ENCODE data around the gene FGD2. TPM values are rescaled to one million over a fixed set of nuclear protein-coding genes. Genes with fewer than 3 reads are reported as not detected.
A peak's percentile ranks its signal among the peaks of the same experiment; 100 is the strongest.

FGD2 gene
- total RNA-seq, 1 donor from 2014 or later = not detected

DNA sequence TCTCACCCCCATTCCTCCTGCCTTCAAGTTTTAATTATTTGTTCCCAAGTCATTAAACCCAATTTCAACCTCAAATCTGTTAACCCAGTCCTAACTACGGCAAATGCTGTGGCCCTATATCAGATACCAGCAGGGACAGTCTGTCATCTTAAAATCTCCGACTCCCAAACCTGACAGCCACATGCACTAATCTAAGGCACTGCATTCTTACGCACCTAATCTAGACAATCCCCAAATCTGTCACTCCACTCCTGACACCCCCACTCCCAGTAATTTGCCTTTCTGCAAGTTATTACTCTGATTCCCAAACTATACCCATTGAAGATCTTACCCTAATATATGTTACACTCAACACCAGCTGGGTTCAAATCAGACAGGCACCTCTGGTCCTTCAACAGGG lies 21.9 kb upstream of the FGD2 start:
- H3K27me3 Mint-ChIP-seq (ENCODE audit: low read depth) = no peaks in the 10 kb centered on the region

DNA sequence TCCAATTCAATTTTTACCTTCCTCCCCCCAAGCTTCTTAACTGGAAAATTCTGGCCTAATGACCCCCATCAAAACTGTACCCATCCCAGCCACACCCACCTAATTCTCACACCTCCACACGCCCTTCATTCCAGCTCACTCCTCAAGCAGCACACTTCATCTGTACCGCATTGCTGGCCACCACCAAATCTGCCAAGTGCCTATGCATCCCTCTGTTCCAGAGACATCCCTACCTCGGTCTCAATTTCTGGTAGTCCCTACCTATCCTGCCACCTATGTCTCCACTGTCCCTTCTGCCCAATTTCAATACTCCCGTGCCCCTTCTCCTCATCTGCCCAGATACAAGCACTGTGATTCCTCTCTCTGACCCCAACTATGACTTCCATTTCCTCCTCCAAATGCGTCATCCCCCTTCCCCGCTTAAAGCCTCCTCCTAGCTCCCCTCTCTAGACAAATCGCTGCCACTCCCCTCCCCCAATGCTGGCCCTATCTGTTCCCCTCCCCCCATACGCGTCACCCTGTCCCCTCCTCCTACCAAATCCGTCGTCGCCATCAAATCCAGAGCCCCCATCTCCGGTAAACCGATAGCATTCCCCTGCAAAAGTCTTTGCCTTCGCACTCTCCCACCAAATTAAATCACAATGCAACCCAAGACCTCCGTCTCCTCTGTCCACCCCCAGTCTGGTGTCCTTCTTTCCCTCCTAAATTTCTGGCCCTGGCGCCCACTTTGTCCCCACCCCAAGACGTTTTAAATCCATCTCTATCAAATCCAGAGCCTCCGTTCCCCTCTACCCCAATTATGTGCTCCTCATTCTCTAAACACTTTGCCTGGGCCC lies 20.7 kb upstream of the FGD2 start:
- H3K27ac Mint-ChIP-seq = no peak overlapping the region
- no peaks in the 10 kb centered on the region for H3K27me3 Mint-ChIP-seq (ENCODE audit: low read depth)
- H3K9me3 Mint-ChIP-seq = no peaks in the 10 kb centered on the region
- H3K4me1 Mint-ChIP-seq = peaks cover 35% of the 10 kb centered on the region
- no peak overlapping the region for H3K4me3 Mint-ChIP-seq
- TF ChIP-seq, protein P1, sequence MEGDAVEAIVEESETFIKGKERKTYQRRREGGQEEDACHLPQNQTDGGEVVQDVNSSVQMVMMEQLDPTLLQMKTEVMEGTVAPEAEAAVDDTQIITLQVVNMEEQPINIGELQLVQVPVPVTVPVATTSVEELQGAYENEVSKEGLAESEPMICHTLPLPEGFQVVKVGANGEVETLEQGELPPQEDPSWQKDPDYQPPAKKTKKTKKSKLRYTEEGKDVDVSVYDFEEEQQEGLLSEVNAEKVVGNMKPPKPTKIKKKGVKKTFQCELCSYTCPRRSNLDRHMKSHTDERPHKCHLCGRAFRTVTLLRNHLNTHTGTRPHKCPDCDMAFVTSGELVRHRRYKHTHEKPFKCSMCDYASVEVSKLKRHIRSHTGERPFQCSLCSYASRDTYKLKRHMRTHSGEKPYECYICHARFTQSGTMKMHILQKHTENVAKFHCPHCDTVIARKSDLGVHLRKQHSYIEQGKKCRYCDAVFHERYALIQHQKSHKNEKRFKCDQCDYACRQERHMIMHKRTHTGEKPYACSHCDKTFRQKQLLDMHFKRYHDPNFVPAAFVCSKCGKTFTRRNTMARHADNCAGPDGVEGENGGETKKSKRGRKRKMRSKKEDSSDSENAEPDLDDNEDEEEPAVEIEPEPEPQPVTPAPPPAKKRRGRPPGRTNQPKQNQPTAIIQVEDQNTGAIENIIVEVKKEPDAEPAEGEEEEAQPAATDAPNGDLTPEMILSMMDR (IDR thresholded peaks at IDR 0.05; ENCODE audit: unreplicated experiment) = no peak
- DNase-seq (ENCODE audit: low spot score in 2 of 2, unreplicated experiment in 2 of 2) = no peak
- H3K36me3 Mint-ChIP-seq = no peaks in the 10 kb centered on the region

More for the DNA sequence above, 21.9 kb upstream of the FGD2 start:
- Mint-ChIP-seq H3K27ac (no peak overlapping the region), H3K4me3 (no peak overlapping the region), H3K36me3 (no peaks in the 10 kb centered on the region), H3K4me1 (peaks cover 44% of the 10 kb centered on the region), H3K9me3 (no peaks in the 10 kb centered on the region)
- no peak for DNase-seq (ENCODE audit: low spot score in 2 of 2, unreplicated experiment in 2 of 2)
- TF ChIP-seq, protein P1 (IDR thresholded peaks at IDR 0.05; ENCODE audit: unreplicated experiment) = no peak

DNA sequence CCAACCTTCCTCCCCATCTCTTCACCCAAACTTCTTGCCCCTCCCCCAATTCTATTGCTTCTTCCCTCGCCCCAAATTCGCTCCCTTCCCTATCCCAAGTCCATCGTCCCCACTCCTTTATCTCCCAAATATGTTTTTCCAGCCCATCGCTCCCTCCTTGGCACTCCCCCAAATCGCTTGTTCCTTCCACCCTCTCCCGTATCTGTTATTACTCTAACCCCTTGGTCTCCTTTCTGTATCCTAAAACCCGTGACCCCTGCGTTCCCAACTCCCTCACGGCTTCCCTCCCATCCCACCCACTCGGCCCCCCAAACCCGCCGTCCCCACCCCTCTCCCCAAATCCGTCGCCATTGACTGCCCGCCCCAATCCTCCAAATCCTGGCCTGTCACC lies 20.0 kb upstream of the FGD2 start:
- Mint-ChIP-seq H3K4me1 (peaks cover 29% of the 10 kb centered on the region), H3K27me3 (ENCODE audit: low read depth) (no peaks in the 10 kb centered on the region), H3K4me3 (no peak overlapping the region), H3K36me3 (no peaks in the 10 kb centered on the region), H3K9me3 (no peaks in the 10 kb centered on the region), H3K27ac (no peak overlapping the region)
- TF ChIP-seq, protein P1 (IDR thresholded peaks at IDR 0.05; ENCODE audit: unreplicated experiment) = no peak
- no peak for DNase-seq (ENCODE audit: low spot score in 2 of 2, unreplicated experiment in 2 of 2)

DNA sequence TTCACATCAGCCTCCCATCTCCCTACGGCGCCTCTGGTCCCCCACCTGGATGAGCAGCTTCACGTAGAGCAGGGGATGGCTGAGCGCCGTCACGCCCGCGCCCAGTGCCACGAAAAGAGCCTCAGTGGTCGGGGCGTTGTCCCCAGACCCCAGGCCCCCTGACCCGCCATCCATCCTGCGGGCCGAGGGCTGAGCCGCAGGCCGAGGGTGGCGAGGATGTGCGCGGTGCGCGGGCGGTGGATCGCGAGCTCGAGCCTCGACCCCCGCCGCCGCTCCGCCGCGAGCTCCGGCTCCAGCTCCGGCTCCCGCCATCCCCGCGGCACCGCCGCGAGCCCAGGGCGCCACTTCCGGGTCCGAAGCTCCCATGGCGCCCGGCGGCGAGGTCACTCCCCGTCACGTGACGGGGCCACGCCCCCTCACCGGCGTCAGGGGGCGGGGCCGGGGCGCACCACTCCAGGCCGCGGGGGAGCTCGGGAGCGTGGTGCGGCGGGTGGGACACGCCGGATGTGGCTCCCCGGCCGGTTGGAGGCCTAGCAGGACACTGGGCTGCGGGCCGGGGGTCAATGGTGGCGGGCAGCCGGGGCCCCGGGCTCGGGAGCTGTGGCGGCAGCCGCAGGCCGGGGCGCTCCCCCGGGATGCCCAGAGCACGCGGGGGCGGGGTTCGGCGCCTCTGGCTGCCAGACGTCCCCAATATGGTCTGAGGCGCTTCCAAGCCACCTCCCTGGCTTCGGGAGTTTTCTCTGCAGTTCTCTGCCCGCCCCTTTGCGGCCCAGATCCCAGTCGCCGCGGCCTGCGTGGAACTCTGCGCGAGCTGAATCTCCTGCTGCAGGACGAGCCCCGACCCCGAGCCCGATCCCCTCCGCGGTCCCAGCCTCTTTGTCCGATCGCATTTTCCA lies 19.4 kb upstream of the FGD2 start, which contains the start of gene MTCH1:
Gene MTCH1 (minus strand): TSS at position 389 of the 896 bp plus-strand sequence. CDS start 23 bp downstream, at position 366.
- Mint-ChIP-seq H3K27me3 (ENCODE audit: low read depth) (peaks cover 5% of the 10 kb centered on the region), H3K4me1 (peaks cover 23% of the 10 kb centered on the region)

DNA sequence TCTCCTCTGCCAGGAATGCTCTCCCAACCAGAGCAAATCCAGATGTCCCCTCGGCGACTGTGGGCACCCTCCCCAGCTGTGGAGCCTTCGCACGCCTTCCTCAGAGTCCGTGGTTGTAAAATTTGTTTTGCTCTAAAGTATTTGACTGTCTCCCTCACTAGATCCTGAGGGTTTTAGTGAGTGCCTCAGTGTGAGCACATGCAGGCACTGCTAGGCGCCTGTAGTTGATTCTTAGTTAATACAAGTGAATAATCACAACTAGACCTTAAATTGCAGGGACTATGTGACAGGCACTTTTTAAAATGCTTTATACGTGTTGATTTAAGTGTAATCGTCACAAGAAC lies 18.8 kb upstream of the FGD2 start:
- H3K9me3 Mint-ChIP-seq = no peaks in the 10 kb centered on the region
- peak overlapping the region; percentile 94 for H3K4me3 Mint-ChIP-seq
- H3K27ac Mint-ChIP-seq = peak overlapping the region; percentile 98
- peaks cover 16% of the 10 kb centered on the region for H3K4me1 Mint-ChIP-seq
- TF ChIP-seq, protein P1 (IDR thresholded peaks at IDR 0.05; ENCODE audit: unreplicated experiment) = no peak
- H3K36me3 Mint-ChIP-seq = no peaks in the 10 kb centered on the region
- H3K27me3 Mint-ChIP-seq (ENCODE audit: low read depth) = peaks cover 5% of the 10 kb centered on the region
- no peak for DNase-seq (ENCODE audit: low spot score in 2 of 2, unreplicated experiment in 2 of 2)

More for the DNA sequence above, 19.4 kb upstream of the FGD2 start, which contains the start of gene MTCH1:
- Mint-ChIP-seq H3K36me3 (no peaks in the 10 kb centered on the region), H3K9me3 (no peaks in the 10 kb centered on the region), H3K27ac (peak within 1 kb of the TSS; percentile 98), H3K4me3 (peak within 1 kb of the TSS; percentile 94)
- TF ChIP-seq, protein P1 (IDR thresholded peaks at IDR 0.05; ENCODE audit: unreplicated experiment) = no peak
- DNase-seq (ENCODE audit: low spot score in 2 of 2, unreplicated experiment in 2 of 2) = peak; percentile 88 to 93
